Amniotic epithelial cell (primary cell): ENCODE measurements around the gene PTGER4.
A peak's percentile ranks its signal among the peaks of the same experiment; 100 is the strongest.
"Not testable (repeated sequence)": the region's sequence is repeated elsewhere in the genome, so short reads cannot be mapped to it uniquely, and the experiment has no call there.

Source experiments
- DNase-seq: peaks from one replicate; pipeline ENCODE4 v3.0.0-alpha.2; 2010; ENCODE audit warnings: low read depth

The PTGER4 gene

GRCh38 chr5:40679913-40680681 is at the start of gene PTGER4:
PTGER4 (plus strand) TSS chr5:40679915; CDS start chr5:40680994, 1,079 bp downstream.
- no peak for DNase-seq

GRCh38 chr5:40630126-40630525 is 49.6 kb upstream of the PTGER4 start:
- DNase-seq = no peak

GRCh38 chr5:40631236-40631635 is 48.5 kb upstream of the PTGER4 start:
- DNase-seq = no peak

- no peak for DNase-seq
Observed at GRCh38 chr5:40634154-40634553, 45.6 kb upstream of the PTGER4 start.

- no peak for DNase-seq
Observed at GRCh38 chr5:40634593-40634992, 45.1 kb upstream of the PTGER4 start.

GRCh38 chr5:40639531-40639930 is 40.2 kb upstream of the PTGER4 start:
- DNase-seq = not testable (repeated sequence)

GRCh38 chr5:40646266-40646665 is 33.4 kb upstream of the PTGER4 start:
- DNase-seq = no peak

GRCh38 chr5:40648150-40648549 is 31.6 kb upstream of the PTGER4 start:
- no peak for DNase-seq

- no peak for DNase-seq
Observed at GRCh38 chr5:40649463-40650030, 30.2 kb upstream of the PTGER4 start.

GRCh38 chr5:40651201-40651600 is 28.5 kb upstream of the PTGER4 start:
- no peak for DNase-seq

GRCh38 chr5:40652441-40653220 is 27.1 kb upstream of the PTGER4 start:
- no peak for DNase-seq

GRCh38 chr5:40653221-40654022 is 26.3 kb upstream of the PTGER4 start:
- no peak for DNase-seq

- no peak for DNase-seq
Observed at GRCh38 chr5:40654377-40654991, 25.2 kb upstream of the PTGER4 start.

- DNase-seq = no peak
Observed at GRCh38 chr5:40655138-40655537, 24.6 kb upstream of the PTGER4 start.

GRCh38 chr5:40656091-40656490 is 23.6 kb upstream of the PTGER4 start:
- DNase-seq = not testable (repeated sequence)

- DNase-seq = peak; percentile 25
Observed at GRCh38 chr5:40656766-40657165, 22.9 kb upstream of the PTGER4 start.

- DNase-seq = no peak
Observed at GRCh38 chr5:40660751-40661150, 19.0 kb upstream of the PTGER4 start.

- DNase-seq = no peak
Observed at GRCh38 chr5:40665635-40666298, 13.9 kb upstream of the PTGER4 start.

- DNase-seq = no peak
Observed at GRCh38 chr5:40666657-40667056, 13.1 kb upstream of the PTGER4 start.

- DNase-seq = no peak
Observed at GRCh38 chr5:40667161-40667663, 12.5 kb upstream of the PTGER4 start.
